ENCODE measurements around the gene TOP1. TPM values are rescaled to one million over a fixed set of nuclear protein-coding genes. Genes with fewer than 3 reads are reported as not detected.

The TOP1 gene
- total RNA-seq, 1 experiment from 2014 or later: 125 TPM

DNA sequence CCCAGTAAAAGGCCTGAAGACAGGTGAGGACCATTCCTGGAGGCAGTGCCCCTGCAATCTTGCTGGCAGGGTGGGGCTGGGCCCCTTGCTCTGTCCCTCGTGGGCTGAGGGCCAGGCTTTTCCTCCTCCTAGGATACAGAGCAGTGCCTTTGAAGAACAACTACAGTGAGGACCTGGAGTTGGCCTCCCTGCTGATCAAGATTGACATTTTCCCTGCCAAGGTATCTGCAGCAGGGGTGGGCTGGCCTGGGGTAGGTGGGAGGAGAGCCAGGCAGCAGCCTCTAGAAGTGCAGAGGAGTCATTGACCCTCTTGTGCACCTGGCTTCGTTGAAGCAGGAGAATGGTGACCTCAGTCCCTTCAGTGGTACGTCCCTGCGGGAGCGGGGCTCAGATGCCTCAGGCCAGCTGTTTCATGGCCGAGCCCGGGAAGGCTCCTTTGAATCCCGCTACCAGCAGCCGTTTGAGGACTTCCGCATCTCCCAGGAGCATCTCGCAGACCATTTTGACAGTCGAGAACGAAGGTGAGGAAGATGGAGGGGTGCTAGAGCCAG lies 145.2 kb downstream of the TOP1 start:
- no TSS peak for BruUV-seq (replicated peaks)
- no peaks in the 10 kb centered on the region for H3K9me3 ChIP-seq (ENCODE audit: low read depth, low read length, poor library complexity, severe bottlenecking)
- H3K4me1 ChIP-seq (ENCODE audit: insufficient read depth, low read length, poor library complexity, severe bottlenecking): peaks cover 10% of the 10 kb centered on the region
- intact Hi-C loops (cut with micrococcal nuclease; ENCODE audit: unreplicated experiment): loop anchor here (1.0 kb wide), 2 partner anchors 58 to 166 kb away; partner anchors contain the start of gene LPIN3
- ChIA-PET POLR2A (ENCODE audit: low non-redundant PET) (no interaction called here), CTCF (interaction anchor here (0.5 kb wide), 1 partner anchor 194 kb away, joined by 4 read pairs; no protein-coding TSS in a partner anchor)
- peaks cover 59% of the 10 kb centered on the region for H3K36me3 ChIP-seq (ENCODE audit: insufficient read depth, low read length, poor library complexity, severe bottlenecking)
- TF ChIP-seq EZH2 (IDR thresholded peaks at IDR 0.05; ENCODE audit: borderline replicate concordance, low read depth, low read length, poor library complexity, severe bottlenecking) (no peak), CTCF (conservative IDR thresholded peaks at IDR 0.05; ENCODE audit: low read depth, low read length) (no peak)
- DNase-seq (ENCODE audit: low spot score): no peak
- no peak overlapping the region for H3K27ac ChIP-seq (ENCODE audit: low read depth, low read length, poor library complexity, severe bottlenecking)
- no peak overlapping the region for H3K4me3 ChIP-seq (ENCODE audit: low read depth, low read length, poor library complexity, severe bottlenecking)
- H3K27me3 ChIP-seq (replicated peaks; ENCODE audit: insufficient read depth, low read depth, low read length, poor library complexity): no peaks in the 10 kb centered on the region

Small RNA genes lying within 50 kb of the gene (microRNA-seq; reads per million reads assigned to microRNA genes)
- gene MIR6871: not detected

Other genes starting within 250 kb of the TOP1 start
- 146 and 174 TPM in 2 replicates for gene PLCG1, start 108.7 kb downstream of the TOP1 start, total RNA-seq (2021)